NCI-H2227 (cell line): ENCODE data around the gene SUPT3H.

Experiments used
- DNase-seq: peaks from one replicate; lab custom pipeline; 2025; ENCODE audit not compliant: unreplicated experiment; lab: John Stamatoyannopoulos, UW

The SUPT3H gene

GRCh38 chr6:44806656-44807055 is 571.1 kb downstream of the SUPT3H start:
- no peak for DNase-seq

- no peak for DNase-seq
Observed at GRCh38 chr6:44805238-44805846, 572.4 kb downstream of the SUPT3H start.

GRCh38 chr6:44804546-44805159 is 573.1 kb downstream of the SUPT3H start:
- no peak for DNase-seq

GRCh38 chr6:44804016-44804415 is 573.7 kb downstream of the SUPT3H start:
- DNase-seq, result no peak

GRCh38 chr6:44800784-44801592 is 576.7 kb downstream of the SUPT3H start:
- DNase-seq, result no peak

- peak; percentile 3 for DNase-seq
Observed at GRCh38 chr6:44800171-44800783, 577.5 kb downstream of the SUPT3H start.

GRCh38 chr6:44797746-44798145 is 580.0 kb downstream of the SUPT3H start:
- no peak for DNase-seq

GRCh38 chr6:44795326-44795725 is 582.4 kb downstream of the SUPT3H start:
- DNase-seq, result no peak

- no peak for DNase-seq
Observed at GRCh38 chr6:44789806-44790205, 587.9 kb downstream of the SUPT3H start.

GRCh38 chr6:44789061-44789460 is 588.7 kb downstream of the SUPT3H start:
- no peak for DNase-seq

- DNase-seq, result no peak
Observed at GRCh38 chr6:44788387-44788981, 589.2 kb downstream of the SUPT3H start.

- no peak for DNase-seq
Observed at GRCh38 chr6:44787254-44787834, 590.4 kb downstream of the SUPT3H start.

GRCh38 chr6:44785130-44785529 is 592.6 kb downstream of the SUPT3H start:
- no peak for DNase-seq

- DNase-seq, result no peak
Observed at GRCh38 chr6:44784195-44784594, 593.5 kb downstream of the SUPT3H start.

GRCh38 chr6:44782892-44783291 is 594.8 kb downstream of the SUPT3H start:
- DNase-seq, result no peak

- DNase-seq, result no peak
Observed at GRCh38 chr6:44781912-44782597, 595.7 kb downstream of the SUPT3H start.

GRCh38 chr6:44780161-44780560 is 597.6 kb downstream of the SUPT3H start:
- DNase-seq, result no peak

GRCh38 chr6:44779130-44779826 is 598.5 kb downstream of the SUPT3H start:
- DNase-seq, result no peak
